Esophagus muscularis mucosa (tissue), 4 donors: ENCODE measurements around the gene TMEM94.

Experiments
- EP300 ChIP-seq: sonication (generic); formaldehyde crosslinking; IDR thresholded peaks from one replicate; pipeline ENCODE4 v1.6.1; 2017; ENCODE audit warnings: antibody characterized with exemption
- POLR2AphosphoS5 ChIP-seq, 2 donors: sonication (generic); formaldehyde crosslinking; IDR thresholded peaks; one replicate each; pipeline ENCODE4 v1.6.1; 2017; ENCODE audit warnings: antibody characterized with exemption in 2 of 2
- TF ChIP-seq, protein P1 (sequence below), 3 experiments: fragments of 200-600 bp in 2 of 3; fragments of 450-650 bp in 1 of 3; sonication (generic) in 2 of 3; IDR thresholded peaks; one replicate each; pipeline ENCODE4 v1.5.1; 2017 to 2019; ENCODE audit warnings: antibody characterized with exemption in 3 of 3, mild to moderate bottlenecking in 2 of 3, moderate library complexity in 1 of 3

- TF ChIP-seq EP300 (no peak), POLR2AphosphoS5 (IDR thresholded peaks at IDR 0.05) (no peak)
- TF ChIP-seq, protein P1, sequence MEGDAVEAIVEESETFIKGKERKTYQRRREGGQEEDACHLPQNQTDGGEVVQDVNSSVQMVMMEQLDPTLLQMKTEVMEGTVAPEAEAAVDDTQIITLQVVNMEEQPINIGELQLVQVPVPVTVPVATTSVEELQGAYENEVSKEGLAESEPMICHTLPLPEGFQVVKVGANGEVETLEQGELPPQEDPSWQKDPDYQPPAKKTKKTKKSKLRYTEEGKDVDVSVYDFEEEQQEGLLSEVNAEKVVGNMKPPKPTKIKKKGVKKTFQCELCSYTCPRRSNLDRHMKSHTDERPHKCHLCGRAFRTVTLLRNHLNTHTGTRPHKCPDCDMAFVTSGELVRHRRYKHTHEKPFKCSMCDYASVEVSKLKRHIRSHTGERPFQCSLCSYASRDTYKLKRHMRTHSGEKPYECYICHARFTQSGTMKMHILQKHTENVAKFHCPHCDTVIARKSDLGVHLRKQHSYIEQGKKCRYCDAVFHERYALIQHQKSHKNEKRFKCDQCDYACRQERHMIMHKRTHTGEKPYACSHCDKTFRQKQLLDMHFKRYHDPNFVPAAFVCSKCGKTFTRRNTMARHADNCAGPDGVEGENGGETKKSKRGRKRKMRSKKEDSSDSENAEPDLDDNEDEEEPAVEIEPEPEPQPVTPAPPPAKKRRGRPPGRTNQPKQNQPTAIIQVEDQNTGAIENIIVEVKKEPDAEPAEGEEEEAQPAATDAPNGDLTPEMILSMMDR (IDR thresholded peaks at IDR 0.05) = no peak
Observed at GRCh38 chr17:75506888-75507287, 50.5 kb downstream of the TMEM94 start.
